ENCODE measurements around the gene FNDC10. TPM values are rescaled to one million over a fixed set of nuclear protein-coding genes. Genes with fewer than 3 reads are reported as not detected.

FNDC10 gene
- total RNA-seq (2011; cell fraction: chromatin; rRNA removed; ENCODE audit: low replicate concordance): 0.83 and 3.0 TPM in 2 replicates
- 3.7 and 4.7 TPM in 2 replicates for total RNA-seq (2011; cell fraction: nucleolus; rRNA removed)
- total RNA-seq (2011; cell fraction: nucleoplasm; rRNA removed): 2.1 and 4.0 TPM in 2 replicates
- 2.2 and 3.1 TPM in 2 replicates for total RNA-seq (2014; rRNA removed)
- 0.29 TPM in 1 of 2 replicates, not detected in the other for total RNA-seq (2014; rRNA removed; fragmentation: Illumina TruSeq; extraction: Trizol)
- 2.9 and 3.8 TPM in 2 replicates for total RNA-seq (2015; rRNA removed; fragmentation: Illumina TruSeq; extraction: Trizol)
- 6.3 and 7.7 TPM in 2 replicates for total RNA-seq (2021)
- 1.4 and 2.3 TPM in 2 replicates for polyA plus RNA-seq (2011; rRNA removed)
- polyA plus RNA-seq (2011; cell fraction: cytosol; rRNA removed): 4.3 and 18.6 TPM in 2 replicates
- 2.5 and 5.4 TPM in 2 replicates for polyA plus RNA-seq (2011; cell fraction: nucleus; rRNA removed)
- polyA plus RNA-seq (2012): 6.7 and 7.8 TPM in 2 replicates
- 1.6 and 4.4 TPM in 2 replicates for polyA plus RNA-seq (2014; fragmentation: Illumina TruSeq; extraction: Trizol)
- polyA plus RNA-seq (2014; fragmentation: Nextera tagmentation; extraction: Ambion mirVana): under 1 TPM; 0.08 to 0.11 TPM
- 3.2 and 5.5 TPM in 2 replicates for polyA plus RNA-seq (2014; rRNA removed)
- polyA minus RNA-seq (2011; rRNA and poly(A)+ RNA removed): 0.45 and 1.0 TPM in 2 replicates
- 7.0 and 9.5 TPM in 2 replicates for polyA minus RNA-seq (2011; cell fraction: cytosol; rRNA and poly(A)+ RNA removed)
- polyA minus RNA-seq (2011; cell fraction: nucleus; rRNA and poly(A)+ RNA removed): 2.7 and 3.0 TPM in 2 replicates
- Bru-seq, nascent RNA: percentile 46 among the genes with signal in this experiment
- BruChase-seq, experiment 1, labeled RNA remaining after a 2-hour chase: percentile 37 among the genes with signal in this experiment
- BruChase-seq, experiment 2, labeled RNA remaining after a 6-hour chase: percentile 38 among the genes with signal in this experiment
- long read RNA-seq, experiment 1, transcript FNDC10-201 (1 exons, 2,085 nt): major isoform, 29 of 29 reads
- long read RNA-seq, experiment 1, partial matches to known transcripts: 0 of 29 reads
- long read RNA-seq, experiment 1, other reads (novel, unspliced or antisense): 0 of 29 reads
- long read RNA-seq, experiment 2, transcript FNDC10-201 (1 exons, 2,085 nt): major isoform, 27 of 27 reads
- long read RNA-seq, experiment 2, partial matches to known transcripts: 0 of 27 reads
- long read RNA-seq, experiment 2, other reads (novel, unspliced or antisense): 0 of 27 reads
- long read RNA-seq, experiment 3, partial matches to known transcripts: 0 of 2 reads
- long read RNA-seq, experiment 3, other reads (novel, unspliced or antisense): 0 of 2 reads

DNA sequence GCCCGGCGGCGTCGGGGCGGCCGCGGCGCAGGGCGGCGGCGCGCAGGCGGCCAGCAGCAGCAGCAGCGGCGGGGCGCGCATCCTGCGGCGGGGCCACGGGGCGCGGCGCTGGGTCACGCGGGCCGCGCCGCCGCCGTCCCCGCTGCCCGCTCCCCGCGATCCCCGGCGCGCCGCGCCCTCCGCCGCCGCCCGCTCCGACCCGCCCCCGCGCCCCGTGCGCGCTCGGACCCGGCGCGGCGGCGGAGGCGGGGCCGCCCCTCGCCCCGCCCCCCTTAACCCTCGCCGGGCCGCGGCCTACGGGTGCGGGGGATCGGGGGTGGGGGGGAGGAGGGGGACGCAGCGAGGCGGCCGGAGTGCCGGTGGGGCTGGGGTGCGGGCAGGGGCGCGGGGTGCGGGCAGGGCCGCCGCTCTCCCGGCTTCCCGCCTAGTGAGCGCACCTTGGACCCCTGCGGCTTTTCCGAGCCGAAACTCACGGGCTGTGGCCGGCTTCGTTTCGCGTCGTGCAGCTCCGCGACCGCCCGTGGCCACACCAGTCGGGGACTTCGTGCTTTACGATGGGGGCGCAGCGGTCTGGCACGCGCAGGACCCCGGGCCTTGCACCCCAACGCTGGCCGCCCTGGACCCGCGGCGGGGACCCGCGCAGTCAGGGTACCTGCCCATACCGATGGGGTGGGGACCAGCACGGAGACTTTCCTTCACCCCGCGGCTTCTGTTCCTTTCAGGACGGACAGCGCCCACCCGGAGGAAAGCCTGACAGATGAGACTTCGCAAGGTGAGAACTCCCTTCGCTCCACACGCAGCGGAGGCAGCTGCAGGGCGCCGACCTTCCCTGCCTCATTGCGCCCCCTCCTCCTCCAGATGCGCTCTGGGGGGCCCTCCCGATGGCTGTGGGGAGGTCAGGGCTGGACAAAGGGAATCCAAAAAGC is at the start of gene FNDC10:
Gene FNDC10 (minus strand): TSS at position 201 of the 926 bp plus-strand sequence. CDS start 120 bp downstream, at position 81.
- Histone ChIP-seq H3K9ac (ENCODE audit: insufficient read depth in 1 of 2, low read depth in 2 of 2, low read length in 2 of 2) (peak within 1 kb of the TSS in 1 of 2 experiments; percentile 87; a peak in 2 of 4 replicates), H4K20me1 (replicated peaks; ENCODE audit: control insufficient read depth, insufficient read depth, low read length) (no peaks in the 10 kb centered on the region; the same call in 1 of the 2 replicates), H3K9me1 (ENCODE audit: control insufficient read depth, insufficient read depth, low read length) (no peaks in the 10 kb centered on the region), H3K27ac (ENCODE audit: extremely low read depth, low read depth, low read length) (no peak within 1 kb of the TSS), H2AFZ (ENCODE audit: low read depth, low read length) (peak within 1 kb of the TSS; percentile 82), H3K36me3 (ENCODE audit: control insufficient read depth, insufficient read depth, low read length) (no peaks in the 10 kb centered on the region), H3K4me1 (replicated peaks in 1 of 2; ENCODE audit: control insufficient read depth in 2 of 2, insufficient read depth in 2 of 2, low read length in 2 of 2) (peaks cover 20 to 84% of the 10 kb centered on the region in 2 experiments; a peak in 4 of 5 replicates), H3K79me2 (ENCODE audit: control insufficient read depth, insufficient read depth, low read length) (no peaks in the 10 kb centered on the region; the same call in 2 of the 3 replicates), H3K4me3 (peak within 1 kb of the TSS; percentile 36), H3K27me3 (ENCODE audit: control insufficient read depth in 2 of 2, insufficient read depth in 2 of 2, low read length in 2 of 2) (no peaks in the 10 kb centered on the region), H3K9me3 (replicated peaks; ENCODE audit: control insufficient read depth, insufficient read depth, low read depth, low read length) (no peaks in the 10 kb centered on the region), H3K4me2 (ENCODE audit: insufficient read depth, low read length) (peak within 1 kb of the TSS; percentile 64)
- ATAC-seq (peak; percentile 39), DNase-seq (ENCODE audit: extremely low read depth in 1 of 4, low spot score in 3 of 4) (peak in 3 of 4 experiments; percentile 79 to 92 (median 90)), FAIRE-seq (no peak)
- ChIA-PET CTCF (ENCODE audit: low intra/inter-chr PET ratio) (no interaction called here), POLR2A (interaction anchor here (5.9 kb wide), 1 partner anchor 14 kb away, joined by 61 read pairs; the partner anchor contains the start of gene MIB2)
- in situ Hi-C loops (cut with MboI): no loop called here
- no TSS peak for BruUV-seq (replicated peaks)
- 21% methylated on average over 55 of the region's 125 CpGs for WGBS (ENCODE audit: insufficient coverage, low coverage, missing lambda C conversion rate)
- intact Hi-C loops (cut with micrococcal nuclease): no loop called here
- no peak for TF ChIP-seq SNIP1 (IDR thresholded peaks at IDR 0.05; ENCODE audit: low read depth)
- TF ChIP-seq HMGN3 (IDR thresholded peaks at IDR 0.05; ENCODE audit: borderline replicate concordance, extremely low read depth, insufficient read length, low read depth, low read length): peak; percentile 24
- no peak for TF ChIP-seq PHF21A (IDR thresholded peaks at IDR 0.05; ENCODE audit: borderline replicate concordance, low read depth)
- peak; percentile 4; the same call in 1 of the 2 replicates for TF ChIP-seq CXXC5 (CRISPR knock-in tag; IDR thresholded peaks at IDR 0.05)
- TF ChIP-seq ZNF134 (CRISPR knock-in tag; conservative IDR thresholded peaks at IDR 0.05): no peak
- TF ChIP-seq ZNF639 (CRISPR knock-in tag; conservative IDR thresholded peaks at IDR 0.05 in 1 of 2, IDR thresholded peaks at IDR 0.05 in 1 of 2): peak in 1 of 2 experiments; percentile 71; a peak in 2 of 4 replicates
- no peak for TF ChIP-seq JUN (IDR thresholded peaks at IDR 0.05; ENCODE audit: borderline replicate concordance, low read depth, low read length)
- TF ChIP-seq JUN (CRISPR knock-in tag; IDR thresholded peaks at IDR 0.05; ENCODE audit: borderline replicate concordance): 0 out of 2 replicates have a peak, but pooled peaks have one; percentile 42
- TF ChIP-seq PCBP1 (IDR thresholded peaks at IDR 0.05; ENCODE audit: low read depth, low read length, poor library complexity, severe bottlenecking): peak; percentile 36
- no peak for TF ChIP-seq KLF6 (CRISPR knock-in tag; IDR thresholded peaks at IDR 0.05; ENCODE audit: borderline replicate concordance)
- TF ChIP-seq, protein P1, sequence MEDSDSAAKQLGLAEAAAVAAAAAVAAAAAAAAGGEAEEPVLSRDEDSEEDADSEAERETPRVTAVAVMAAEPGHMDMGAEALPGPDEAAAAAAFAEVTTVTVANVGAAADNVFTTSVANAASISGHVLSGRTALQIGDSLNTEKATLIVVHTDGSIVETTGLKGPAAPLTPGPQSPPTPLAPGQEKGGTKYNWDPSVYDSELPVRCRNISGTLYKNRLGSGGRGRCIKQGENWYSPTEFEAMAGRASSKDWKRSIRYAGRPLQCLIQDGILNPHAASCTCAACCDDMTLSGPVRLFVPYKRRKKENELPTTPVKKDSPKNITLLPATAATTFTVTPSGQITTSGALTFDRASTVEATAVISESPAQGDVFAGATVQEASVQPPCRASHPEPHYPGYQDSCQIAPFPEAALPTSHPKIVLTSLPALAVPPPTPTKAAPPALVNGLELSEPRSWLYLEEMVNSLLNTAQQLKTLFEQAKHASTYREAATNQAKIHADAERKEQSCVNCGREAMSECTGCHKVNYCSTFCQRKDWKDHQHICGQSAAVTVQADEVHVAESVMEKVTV (CRISPR knock-in tag; IDR thresholded peaks at IDR 0.05): no peak

All from K562 (cell line).